SW 1271 (cell line): ENCODE results near the gene CAP2.
"Not testable (repeated sequence)": the region's sequence is repeated elsewhere in the genome, so short reads cannot be mapped to it uniquely, and the experiment has no call there.

Source experiments
- DNase-seq, 2 experiments: peaks; one replicate each; lab custom pipeline; 2025; lab: John Stamatoyannopoulos, UW

CAP2 gene

GRCh38 chr6:17397764-17398194 lies 4.4 kb downstream of the CAP2 start:
- no peak for DNase-seq

GRCh38 chr6:17405181-17405943 lies 12.0 kb downstream of the CAP2 start:
- DNase-seq, result not testable (repeated sequence)

GRCh38 chr6:17405944-17406245 lies 12.5 kb downstream of the CAP2 start:
- DNase-seq, result no peak

- no peak for DNase-seq
Measured at GRCh38 chr6:17408081-17408480, 14.7 kb downstream of the CAP2 start.

GRCh38 chr6:17410281-17410680 lies 16.9 kb downstream of the CAP2 start:
- no peak for DNase-seq

- DNase-seq, result no peak
Measured at GRCh38 chr6:17413313-17413750, 19.9 kb downstream of the CAP2 start.

- DNase-seq, result not testable (repeated sequence)
Measured at GRCh38 chr6:17414395-17414794, 21.0 kb downstream of the CAP2 start.

- DNase-seq, result no peak
Measured at GRCh38 chr6:17415321-17415720, 21.9 kb downstream of the CAP2 start.

- no peak for DNase-seq
Measured at GRCh38 chr6:17416806-17417205, 23.4 kb downstream of the CAP2 start.

GRCh38 chr6:17417817-17418216 lies 24.4 kb downstream of the CAP2 start:
- peak; percentile 20 to 55 for DNase-seq

- no peak for DNase-seq
Measured at GRCh38 chr6:17418281-17419188, 25.1 kb downstream of the CAP2 start.

GRCh38 chr6:17419189-17419575 lies 25.8 kb downstream of the CAP2 start:
- no peak for DNase-seq

GRCh38 chr6:17420368-17420767 lies 27.0 kb downstream of the CAP2 start:
- DNase-seq, result no peak

- DNase-seq, result no peak
Measured at GRCh38 chr6:17421406-17421805, 28.0 kb downstream of the CAP2 start.

- no peak for DNase-seq
Measured at GRCh38 chr6:17423026-17423425, 29.6 kb downstream of the CAP2 start.

GRCh38 chr6:17427062-17427461 lies 33.7 kb downstream of the CAP2 start:
- DNase-seq, result no peak

GRCh38 chr6:17427617-17428016 lies 34.2 kb downstream of the CAP2 start:
- DNase-seq, result no peak

GRCh38 chr6:17428595-17429120 lies 35.3 kb downstream of the CAP2 start:
- not testable (repeated sequence) for DNase-seq

GRCh38 chr6:17429383-17430061 lies 36.1 kb downstream of the CAP2 start:
- DNase-seq, result no peak

GRCh38 chr6:17431581-17431980 lies 38.2 kb downstream of the CAP2 start:
- no peak for DNase-seq

- DNase-seq, result no peak
Measured at GRCh38 chr6:17432356-17432755, 39.0 kb downstream of the CAP2 start.

GRCh38 chr6:17439243-17439993 lies 46.0 kb downstream of the CAP2 start:
- DNase-seq, result no peak
